ENCODE data around the gene MAGI1.

DNA sequence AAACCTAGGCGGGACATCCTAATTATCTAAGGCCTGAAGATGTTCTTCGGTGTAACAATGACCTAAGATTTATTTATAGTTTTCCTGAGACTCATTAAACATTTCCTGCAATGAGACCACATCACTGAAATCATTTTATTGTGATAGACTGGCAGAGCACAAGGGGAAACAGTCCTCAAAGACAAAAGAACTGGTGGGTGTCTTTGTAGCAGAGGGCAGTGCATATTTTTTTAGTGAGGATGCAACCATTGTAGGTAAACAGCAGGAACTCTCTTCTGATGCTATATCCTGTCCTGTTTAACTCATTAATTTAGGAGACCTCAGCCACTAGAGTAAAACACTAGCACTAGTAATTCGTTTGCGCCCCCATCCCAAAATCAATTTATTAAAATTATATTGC is 100.0 kb downstream of the MAGI1 start:
- TF ChIP-seq GATA2 (IDR thresholded peaks at IDR 0.05; ENCODE audit: low read depth, low read length) (no peak), GATA3 (IDR thresholded peaks at IDR 0.05; ENCODE audit: low read depth, low read length) (no peak)

All from SH-SY5Y (cell line).